IMR-90 (cell line): ENCODE data around the gene PIAS4. TPM values are rescaled to one million over a fixed set of nuclear protein-coding genes. Genes with fewer than 3 reads are reported as not detected.

Source experiments
- ATAC-seq: fragments of 200-7000 bp; cut with Tn5 transposase; 2 replicates; pipeline ENCODE4 v1.9.1; 2020; ENCODE audit warnings: low read depth, mild to moderate bottlenecking, moderate library complexity
- BruUV-seq: library from RNA; stranded (reverse); fragments of 400-500 nt; replicated peaks from 2 replicates; lab custom pipeline; 2021; lab: Mats Ljungman, UMichigan
- CTCF ChIA-PET: fragments of 300-600 bp; formaldehyde crosslinking; extraction: SDS; loops from one replicate; lab custom pipeline; 2021; ENCODE audit warnings: antibody characterized with exemption; lab: Yijun Ruan, JAX
- POLR2A ChIA-PET: fragments of 300-600 bp; sonication (Branson Sonifier 250); formaldehyde crosslinking; loops from one replicate; lab custom pipeline; 2022; ENCODE audit warnings: antibody characterized with exemption; ENCODE audit not compliant: unreplicated experiment; lab: Charles Lee
- DNase-seq: peaks from one replicate; pipeline ENCODE4 v3.0.0; 2013
- H2AFZ ChIP-seq: replicated peaks from 2 replicates; pipeline ENCODE3; 2013; ENCODE audit warnings: low read length, mild to moderate bottlenecking; ENCODE audit not compliant: poor library complexity
- H2AK5ac ChIP-seq: 2 replicates; pipeline ENCODE4 v1.6.1; 2013; ENCODE audit warnings: low read depth, low read length, inconsistent platforms
- H2AK9ac ChIP-seq: replicated peaks from 2 replicates; pipeline ENCODE3; 2013; ENCODE audit warnings: mild to moderate bottlenecking, low read depth, low read length, moderate library complexity; ENCODE audit not compliant: poor library complexity
- H2BK120ac ChIP-seq: 2 replicates; pipeline ENCODE4 v1.6.1; 2013; ENCODE audit warnings: low read depth, low read length, inconsistent platforms
- H2BK15ac ChIP-seq: 3 replicates; pipeline ENCODE4 v1.6.1; 2013; ENCODE audit warnings: low read depth, low read length, inconsistent platforms
- H2BK20ac ChIP-seq: 2 replicates; pipeline ENCODE4 v1.6.1; 2013; ENCODE audit warnings: low read depth, mild to moderate bottlenecking, inconsistent platforms, low read length, moderate library complexity
- H2BK5ac ChIP-seq: 2 replicates; pipeline ENCODE4 v1.6.1; 2013; ENCODE audit warnings: mild to moderate bottlenecking, low read depth, low read length, inconsistent platforms; ENCODE audit not compliant: poor library complexity, severe bottlenecking
- H3K14ac ChIP-seq: replicated peaks from 2 replicates; pipeline ENCODE4 v1.6.1; 2013; ENCODE audit warnings: low read depth, low read length, inconsistent platforms
- H3K18ac ChIP-seq: 2 replicates; pipeline ENCODE4 v1.6.1; 2013; ENCODE audit warnings: low read depth, low read length, control low read depth
- H3K23ac ChIP-seq: 2 replicates; pipeline ENCODE4 v1.6.1; 2013; ENCODE audit warnings: low read depth, low read length, inconsistent platforms
- H3K27ac ChIP-seq: 2 replicates; pipeline ENCODE4 v1.5.1; 2013; ENCODE audit warnings: mild to moderate bottlenecking, control low read depth, low read length; ENCODE audit not compliant: insufficient read depth
- H3K27me3 ChIP-seq: 2 replicates; pipeline ENCODE4 v1.6.1; 2013; ENCODE audit warnings: low read length; ENCODE audit not compliant: control insufficient read depth, insufficient read depth
- H3K36me3 ChIP-seq: 2 replicates; pipeline ENCODE4 v1.6.1; 2013; ENCODE audit warnings: low read length, mixed read lengths; ENCODE audit not compliant: control insufficient read depth, insufficient read depth
- H3K4ac ChIP-seq: 2 replicates; pipeline ENCODE4 v1.6.1; 2013; ENCODE audit warnings: low read depth, low read length, inconsistent platforms
- H3K4me1 ChIP-seq: 2 replicates; pipeline ENCODE4 v1.6.1; 2013; ENCODE audit warnings: low read length, mixed read lengths; ENCODE audit not compliant: control insufficient read depth, insufficient read depth
- H3K4me2 ChIP-seq: 2 replicates; pipeline ENCODE4 v1.6.1; 2013; ENCODE audit warnings: low read depth, mild to moderate bottlenecking, control low read depth, low read length, moderate library complexity
- H3K4me3 ChIP-seq: 2 replicates; pipeline ENCODE4 v1.5.1; 2013; ENCODE audit warnings: low read depth, mild to moderate bottlenecking, control low read depth, low read length, moderate library complexity; ENCODE audit not compliant: insufficient read depth
- H3K56ac ChIP-seq: 2 replicates; pipeline ENCODE4 v1.6.1; 2013; ENCODE audit warnings: low read length, inconsistent platforms; ENCODE audit not compliant: insufficient read depth; ENCODE audit errors: extremely low read depth
- H3K79me1 ChIP-seq, 2 experiments: 2 replicates each; pipeline ENCODE4 v1.6.1; 2013; ENCODE audit warnings: low read length in 2 of 2, inconsistent platforms in 1 of 2, low read depth in 1 of 2
- H3K9ac ChIP-seq: 2 replicates; pipeline ENCODE4 v1.6.1; 2013; ENCODE audit warnings: low read depth, low read length, control low read depth
- H3K9me1 ChIP-seq: 2 replicates; pipeline ENCODE4 v1.6.1; 2013; ENCODE audit warnings: low read length, inconsistent platforms; ENCODE audit not compliant: insufficient read depth
- H3K9me3 ChIP-seq: 2 replicates; pipeline ENCODE4 v1.6.1; 2013; ENCODE audit warnings: low read length; ENCODE audit not compliant: control insufficient read depth, insufficient read depth
- H4K20me1 ChIP-seq: 2 replicates; pipeline ENCODE4 v1.6.1; 2013; ENCODE audit warnings: low read length, inconsistent platforms; ENCODE audit not compliant: insufficient read depth
- H4K5ac ChIP-seq: 2 replicates; pipeline ENCODE4 v1.6.1; 2013; ENCODE audit warnings: mild to moderate bottlenecking, low read depth, low read length, control low read depth
- H4K8ac ChIP-seq, 2 experiments: 2 replicates each; pipeline ENCODE4 v1.6.1; 2013; ENCODE audit warnings: low read depth in 2 of 2, low read length in 2 of 2, control low read depth in 1 of 2, inconsistent platforms in 1 of 2
- H4K91ac ChIP-seq: 2 replicates; pipeline ENCODE4 v1.6.1; 2013; ENCODE audit warnings: low read depth, low read length, inconsistent platforms; ENCODE audit not compliant: insufficient read depth
- BHLHE40 ChIP-seq: fragments of 150-350 bp; IDR thresholded peaks from 2 replicates; pipeline ENCODE4 v1.6.1; 2016; ENCODE audit warnings: mild to moderate bottlenecking, low read depth, low read length
- CEBPB ChIP-seq: IDR thresholded peaks from 2 replicates; pipeline ENCODE4 v1.6.1; 2012; ENCODE audit warnings: low read depth, low read length, improper control_type of control experiment
- CHD1 ChIP-seq: IDR thresholded peaks from 2 replicates; pipeline ENCODE4 v1.6.1; 2012; ENCODE audit warnings: low read depth, low read length, improper control_type of control experiment
- FOS ChIP-seq: fragments of 150-350 bp; IDR thresholded peaks from 2 replicates; pipeline ENCODE4 v1.6.1; 2016; ENCODE audit warnings: low read depth, low read length
- MAFK ChIP-seq: IDR thresholded peaks from 2 replicates; pipeline ENCODE4 v1.6.1; 2012; ENCODE audit warnings: low read depth, low read length, improper control_type of control experiment
- MAZ ChIP-seq: IDR thresholded peaks from 2 replicates; pipeline ENCODE4 v1.6.1; 2012; ENCODE audit warnings: low read depth, mild to moderate bottlenecking, low read length, improper control_type of control experiment, moderate library complexity, borderline replicate concordance
- NFE2L2 ChIP-seq: fragments of 150-350 bp; IDR thresholded peaks from 2 replicates; pipeline ENCODE4 v1.6.1; 2016; ENCODE audit warnings: low read depth, mild to moderate bottlenecking, low read length
- POLR2A ChIP-seq: IDR thresholded peaks from 2 replicates; pipeline ENCODE4 v1.6.1; 2012; ENCODE audit warnings: mild to moderate bottlenecking, low read depth, low read length
- RAD21 ChIP-seq: IDR thresholded peaks from 2 replicates; pipeline ENCODE4 v1.6.1; 2012; ENCODE audit warnings: low read length, improper control_type of control experiment
- RCOR1 ChIP-seq: IDR thresholded peaks from 2 replicates; pipeline ENCODE4 v1.6.1; 2012; ENCODE audit warnings: mild to moderate bottlenecking, low read length, improper control_type of control experiment; ENCODE audit not compliant: insufficient replicate concordance
- RFX5 ChIP-seq: IDR thresholded peaks from 2 replicates; pipeline ENCODE4 v1.8.0; 2012; ENCODE audit warnings: low read depth, mild to moderate bottlenecking, low read length, moderate library complexity
- SMC3 ChIP-seq: fragments of 150-350 bp; IDR thresholded peaks from 2 replicates; pipeline ENCODE4 v1.6.1; 2016; ENCODE audit warnings: low read depth, mild to moderate bottlenecking, antibody characterized with exemption, low read length, moderate library complexity
- WGBS, 2 experiments: methylation state at CpG; one replicate each; pipeline versions ENCODE4 v1.1.5 to v1.1.7; 2013; ENCODE audit warnings: missing lambda C conversion rate in 2 of 2; ENCODE audit not compliant: insufficient read length in 1 of 2; ENCODE audit errors: extremely low coverage in 2 of 2; 5-methylcytosine and 5-hydroxymethylcytosine counted together
- dilution Hi-C: fragments of 300-500 bp; cut with HindIII; formaldehyde crosslinking; loops from one replicate; pipeline ENCODE4 v1.14.3; 2018; ENCODE audit warnings: low sequenced_read_pairs; ENCODE audit not compliant: unreplicated experiment
- in situ Hi-C: fragments of 300-500 bp; cut with MboI; formaldehyde crosslinking; loops from 3 replicates; pipeline ENCODE4 v1.14.3; 2019; ENCODE audit warnings: low sequenced_read_pairs, inconsistent platforms, mixed read lengths
- intact Hi-C: fragments of 100-400 bp; cut with micrococcal nuclease; formaldehyde crosslinking; loops from 2 replicates; pipeline ENCODE4 v1.10.0; 2022
- polyA plus RNA-seq, 3 experiments: library from polyadenylated mRNA; depleted of rRNA; stranded (reverse); fragments of >200 nt; gene quantifications; 2 replicates each; pipeline ENCODE4 v1.2.3, GENCODE V29; 2012; ENCODE audit warnings: low replicate concordance in 1 of 3
- total RNA-seq: library from RNA; depleted of rRNA; stranded (reverse); fragments of >200 nt; gene quantifications from 2 replicates; pipeline ENCODE4 v1.2.3, GENCODE V29; 2012
- TF ChIP-seq, protein P1 (sequence below): conservative IDR thresholded peaks from 2 replicates; pipeline ENCODE4 v1.5.1; 2012; ENCODE audit warnings: mild to moderate bottlenecking, low read depth, low read length, improper control_type of control experiment
- TF ChIP-seq, protein P2 (sequence below): fragments of 150-350 bp; IDR thresholded peaks from 2 replicates; pipeline ENCODE4 v1.6.1; 2017; ENCODE audit warnings: mild to moderate bottlenecking, antibody characterized with exemption, low read length, low read depth

The PIAS4 gene
- total and polyA plus RNA-seq, 2 of the 4 experiments (the other 2 are of a cell fraction), result 12.1 to 13.6 TPM

DNA sequence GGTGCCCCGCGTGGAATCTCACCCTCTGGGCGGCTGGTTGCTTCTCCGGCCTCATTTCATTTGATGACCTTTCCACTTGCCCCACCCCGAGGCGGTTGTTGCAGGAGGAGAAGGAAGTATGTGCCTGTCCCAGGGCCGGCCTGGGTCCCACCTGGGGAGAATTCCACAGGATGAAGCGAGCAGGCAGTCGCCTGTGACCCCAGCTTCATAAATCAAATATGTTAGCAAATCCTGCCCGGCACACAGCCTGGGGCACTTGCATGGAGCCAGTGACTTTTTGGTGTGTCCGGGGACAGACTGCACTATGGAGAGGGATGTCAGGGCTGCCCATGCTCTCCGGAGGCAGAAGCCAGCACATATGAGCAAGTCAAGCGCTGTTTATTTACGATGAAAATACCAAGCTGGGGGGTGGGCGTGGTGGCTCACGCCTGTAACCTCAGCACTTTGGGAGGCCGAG is 78.9 kb downstream of the PIAS4 start (continued):
- TF ChIP-seq RCOR1, result no peak

DNA sequence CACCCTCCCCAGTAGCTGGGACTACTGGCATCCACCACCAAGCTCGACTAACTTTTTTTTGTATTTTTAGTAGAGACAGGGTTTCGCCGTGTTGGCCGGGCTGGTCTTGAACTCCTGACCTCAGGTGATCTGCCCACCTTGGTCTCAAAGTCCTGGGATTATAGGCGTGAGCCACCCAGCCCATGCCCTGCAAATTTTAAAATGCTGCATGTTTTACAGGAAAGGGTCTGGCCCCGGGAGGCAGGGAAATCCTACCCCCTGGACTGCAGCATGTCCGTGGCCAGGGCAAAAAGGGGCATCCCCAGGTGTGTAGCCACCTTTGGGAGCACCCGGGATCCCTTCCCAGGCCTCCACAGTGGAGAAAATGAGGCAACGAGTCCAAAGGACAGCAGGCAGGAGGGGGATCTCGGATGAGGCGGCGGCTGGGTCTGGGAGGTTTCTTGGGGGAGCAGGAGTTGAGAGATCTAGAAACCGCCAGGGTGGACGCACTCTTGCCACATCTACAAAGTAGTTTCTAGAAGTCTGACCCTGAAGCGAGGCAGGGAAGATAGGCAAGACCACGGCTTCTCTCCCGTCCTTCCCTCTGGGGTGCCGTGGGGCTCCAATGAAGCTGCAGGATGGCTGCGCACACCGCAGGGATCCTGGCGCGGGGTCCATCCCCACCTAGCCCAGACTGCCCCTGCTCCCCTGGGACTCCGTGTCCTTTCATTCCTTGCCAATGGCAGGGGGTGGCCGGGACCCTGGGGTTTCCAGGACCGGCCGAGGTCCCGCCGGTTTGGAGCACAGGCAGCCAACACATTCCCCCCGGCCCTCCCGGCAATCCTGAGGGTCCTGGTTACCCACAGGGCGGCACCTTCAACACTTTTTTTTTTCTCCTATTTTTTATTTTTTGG is 80.5 kb downstream of the PIAS4 start:
- intact Hi-C loops, result no loop called here
- Histone ChIP-seq H3K4ac (no peak overlapping the region), H3K9me1 (no peaks in the 10 kb centered on the region), H2BK15ac (no peak overlapping the region), H4K8ac (no peak overlapping the region), H3K23ac (no peak overlapping the region), H4K5ac (no peak overlapping the region), H2BK120ac (no peak overlapping the region), H3K56ac (no peak overlapping the region), H2BK20ac (no peak overlapping the region), H3K79me1 (no peaks in the 10 kb centered on the region), H2BK5ac (no peak overlapping the region), H3K9ac (no peak overlapping the region), H3K4me1 (peaks cover 2% of the 10 kb centered on the region; the same call in 1 of the 2 replicates), H3K14ac (no peak overlapping the region), H2AK5ac (no peak overlapping the region), H3K27ac (no peak overlapping the region), H4K20me1 (peaks cover 3% of the 10 kb centered on the region; the same call in 1 of the 2 replicates), H3K36me3 (peaks cover 30% of the 10 kb centered on the region), H3K9me3 (no peaks in the 10 kb centered on the region), H4K91ac (no peak overlapping the region), H2AFZ (no peak overlapping the region), H3K27me3 (no peaks in the 10 kb centered on the region), H3K4me3 (no peak overlapping the region), H3K18ac (no peak overlapping the region), H3K4me2 (no peak overlapping the region), H2AK9ac (no peak overlapping the region)
- CTCF ChIA-PET, result no interaction called here
- 88% methylated on average over 9 of the region's 31 CpGs; no CpG with 5 or more reads in 1 of the 2 experiments for WGBS, 2 experiments
- dilution Hi-C loops, result no loop called here
- in situ Hi-C loops, result no loop called here
- DNase-seq (no peak), ATAC-seq (no peak)
- no TSS peak for BruUV-seq
- POLR2A ChIA-PET, result no interaction called here
- TF ChIP-seq, protein P1, sequence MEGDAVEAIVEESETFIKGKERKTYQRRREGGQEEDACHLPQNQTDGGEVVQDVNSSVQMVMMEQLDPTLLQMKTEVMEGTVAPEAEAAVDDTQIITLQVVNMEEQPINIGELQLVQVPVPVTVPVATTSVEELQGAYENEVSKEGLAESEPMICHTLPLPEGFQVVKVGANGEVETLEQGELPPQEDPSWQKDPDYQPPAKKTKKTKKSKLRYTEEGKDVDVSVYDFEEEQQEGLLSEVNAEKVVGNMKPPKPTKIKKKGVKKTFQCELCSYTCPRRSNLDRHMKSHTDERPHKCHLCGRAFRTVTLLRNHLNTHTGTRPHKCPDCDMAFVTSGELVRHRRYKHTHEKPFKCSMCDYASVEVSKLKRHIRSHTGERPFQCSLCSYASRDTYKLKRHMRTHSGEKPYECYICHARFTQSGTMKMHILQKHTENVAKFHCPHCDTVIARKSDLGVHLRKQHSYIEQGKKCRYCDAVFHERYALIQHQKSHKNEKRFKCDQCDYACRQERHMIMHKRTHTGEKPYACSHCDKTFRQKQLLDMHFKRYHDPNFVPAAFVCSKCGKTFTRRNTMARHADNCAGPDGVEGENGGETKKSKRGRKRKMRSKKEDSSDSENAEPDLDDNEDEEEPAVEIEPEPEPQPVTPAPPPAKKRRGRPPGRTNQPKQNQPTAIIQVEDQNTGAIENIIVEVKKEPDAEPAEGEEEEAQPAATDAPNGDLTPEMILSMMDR, result no peak
- TF ChIP-seq RFX5 (no peak), POLR2A (no peak), RCOR1 (no peak), CHD1 (no peak), CEBPB (no peak), RAD21 (no peak), BHLHE40 (no peak), SMC3 (no peak), NFE2L2 (no peak), MAZ (no peak), MAFK (no peak), FOS (no peak)
- TF ChIP-seq, protein P2, sequence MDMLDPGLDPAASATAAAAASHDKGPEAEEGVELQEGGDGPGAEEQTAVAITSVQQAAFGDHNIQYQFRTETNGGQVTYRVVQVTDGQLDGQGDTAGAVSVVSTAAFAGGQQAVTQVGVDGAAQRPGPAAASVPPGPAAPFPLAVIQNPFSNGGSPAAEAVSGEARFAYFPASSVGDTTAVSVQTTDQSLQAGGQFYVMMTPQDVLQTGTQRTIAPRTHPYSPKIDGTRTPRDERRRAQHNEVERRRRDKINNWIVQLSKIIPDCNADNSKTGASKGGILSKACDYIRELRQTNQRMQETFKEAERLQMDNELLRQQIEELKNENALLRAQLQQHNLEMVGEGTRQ, result no peak
